Lung (tissue), 12 donors: ENCODE data around the gene ADAMTS2. TPM values are rescaled to one million over a fixed set of nuclear protein-coding genes. Genes with fewer than 3 reads are reported as not detected.

Source experiments
- ATAC-seq: fragments of 200-7000 bp; cut with Tn5 transposase; one replicate; pipeline ENCODE4 v1.9.1; 2020; ENCODE audit warnings: moderate number of reproducible peaks; ENCODE audit not compliant: insufficient read depth, low FRiP score
- DNase-seq, 3 donors: peaks; one replicate each; pipeline ENCODE4 v3.0.0-alpha.2; 2013 to 2017
- H3K27ac ChIP-seq, 2 donors: one replicate each; pipeline ENCODE4 v1.5.1; 2013; ENCODE audit warnings: mild to moderate bottlenecking in 2 of 2, moderate library complexity in 2 of 2, control low read depth in 1 of 2, inconsistent platforms in 1 of 2, low read depth in 1 of 2, low read length in 1 of 2
- H3K27me3 ChIP-seq, 3 donors: one replicate each; pipeline ENCODE4 v1.5.1; 2013; ENCODE audit warnings: low read length in 2 of 3; ENCODE audit not compliant: control insufficient read depth in 3 of 3, insufficient read depth in 3 of 3
- H3K36me3 ChIP-seq, 4 donors: one replicate each; pipeline ENCODE4 v1.5.1; 2013; ENCODE audit warnings: low read length in 4 of 4, mild to moderate bottlenecking in 1 of 4, moderate library complexity in 1 of 4; ENCODE audit not compliant: control insufficient read depth in 4 of 4, insufficient read depth in 4 of 4
- H3K4me1 ChIP-seq, 5 donors: one replicate each; pipeline ENCODE4 v1.5.1; 2013; ENCODE audit warnings: low read length in 5 of 5, mild to moderate bottlenecking in 2 of 5, moderate library complexity in 1 of 5; ENCODE audit not compliant: control insufficient read depth in 5 of 5, insufficient read depth in 5 of 5
- H3K4me3 ChIP-seq: one replicate; pipeline ENCODE4 v1.5.1; 2013; ENCODE audit warnings: mild to moderate bottlenecking, control low read depth, moderate library complexity
- H3K9ac ChIP-seq, 2 donors: one replicate each; pipeline ENCODE4 v1.5.1; 2013; ENCODE audit warnings: low read length in 2 of 2, control low read depth in 1 of 2; ENCODE audit not compliant: insufficient read depth in 1 of 2
- H3K9me3 ChIP-seq, 4 donors: one replicate each; pipeline ENCODE4 v1.5.1; 2013; ENCODE audit warnings: low read length in 3 of 4, mild to moderate bottlenecking in 1 of 4, moderate library complexity in 1 of 4; ENCODE audit not compliant: control insufficient read depth in 4 of 4, insufficient read depth in 3 of 4
- CTCF ChIP-seq: IDR thresholded peaks from 2 replicates; pipeline ENCODE4 v1.5.1; 2012; ENCODE audit warnings: mild to moderate bottlenecking; ENCODE audit errors: control extremely low read depth, extremely low read depth
- WGBS, 2 donors: extraction: QIAGEN DNeasy Blood & Tissue Kit; methylation state at CpG; one replicate each; pipeline ENCODE4 v1.1.7; 2013; 5-methylcytosine and 5-hydroxymethylcytosine counted together
- polyA plus RNA-seq, 2 donors: library from polyadenylated mRNA; stranded (reverse); fragments of 200-250 nt; gene quantifications; one replicate each; pipeline ENCODE4 v1.2.1, GENCODE V29; 2013
- total RNA-seq, 2 donors: library from RNA; depleted of rRNA in 1 of 2; stranded (reverse); fragments of >200 nt in 1 of 2; gene quantifications; one replicate each; pipeline ENCODE4 v1.2.1, GENCODE V29; 2014 to 2021
- donor health status: control.
- donor health status: control.
- donor health status: Bipolar disorder and iron deficiency.
- donor health status: healthy.
- donor health status: DM: yes; HTN: yes; CAD: no.

ADAMTS2 gene
- total and polyA plus RNA-seq, 4 donors = 9.3 to 45.5 (median 28.7) TPM

GRCh38 chr5:179263391-179264052 lies 81.7 kb downstream of the ADAMTS2 start:
- no peak for TF ChIP-seq CTCF
- 86 to 87% methylated on average over 23 of the region's 23 CpGs for WGBS, 2 donors
- H3K4me1 ChIP-seq = peaks cover 0 to 46% (median 23%) of the 10 kb centered on the region in 5 donors

GRCh38 chr5:179262126-179262920 lies 82.9 kb downstream of the ADAMTS2 start:
- DNase-seq (no peak), ATAC-seq (no peak)
- no peaks in the 10 kb centered on the region for H3K9me3 ChIP-seq
- 85 to 88% methylated on average over 30 of the region's 30 CpGs for WGBS, 2 donors
- H3K27ac ChIP-seq = no peak overlapping the region
- no peaks in the 10 kb centered on the region for H3K27me3 ChIP-seq
- no peak overlapping the region for H3K4me3 ChIP-seq
- no peak overlapping the region for H3K9ac ChIP-seq
- no peaks in the 10 kb centered on the region for H3K36me3 ChIP-seq
- peaks cover 0 to 35% (median 19%) of the 10 kb centered on the region in 5 donors for H3K4me1 ChIP-seq
- TF ChIP-seq CTCF = no peak

More at GRCh38 chr5:179263391-179264052, 81.7 kb downstream of the ADAMTS2 start:
- H3K27ac ChIP-seq = no peak overlapping the region
- no peak overlapping the region for H3K4me3 ChIP-seq
- H3K9ac ChIP-seq = no peak overlapping the region
- no peaks in the 10 kb centered on the region for H3K9me3 ChIP-seq
- H3K36me3 ChIP-seq = no peaks in the 10 kb centered on the region
- DNase-seq (no peak), ATAC-seq (no peak)
- H3K27me3 ChIP-seq = no peaks in the 10 kb centered on the region

DNA sequence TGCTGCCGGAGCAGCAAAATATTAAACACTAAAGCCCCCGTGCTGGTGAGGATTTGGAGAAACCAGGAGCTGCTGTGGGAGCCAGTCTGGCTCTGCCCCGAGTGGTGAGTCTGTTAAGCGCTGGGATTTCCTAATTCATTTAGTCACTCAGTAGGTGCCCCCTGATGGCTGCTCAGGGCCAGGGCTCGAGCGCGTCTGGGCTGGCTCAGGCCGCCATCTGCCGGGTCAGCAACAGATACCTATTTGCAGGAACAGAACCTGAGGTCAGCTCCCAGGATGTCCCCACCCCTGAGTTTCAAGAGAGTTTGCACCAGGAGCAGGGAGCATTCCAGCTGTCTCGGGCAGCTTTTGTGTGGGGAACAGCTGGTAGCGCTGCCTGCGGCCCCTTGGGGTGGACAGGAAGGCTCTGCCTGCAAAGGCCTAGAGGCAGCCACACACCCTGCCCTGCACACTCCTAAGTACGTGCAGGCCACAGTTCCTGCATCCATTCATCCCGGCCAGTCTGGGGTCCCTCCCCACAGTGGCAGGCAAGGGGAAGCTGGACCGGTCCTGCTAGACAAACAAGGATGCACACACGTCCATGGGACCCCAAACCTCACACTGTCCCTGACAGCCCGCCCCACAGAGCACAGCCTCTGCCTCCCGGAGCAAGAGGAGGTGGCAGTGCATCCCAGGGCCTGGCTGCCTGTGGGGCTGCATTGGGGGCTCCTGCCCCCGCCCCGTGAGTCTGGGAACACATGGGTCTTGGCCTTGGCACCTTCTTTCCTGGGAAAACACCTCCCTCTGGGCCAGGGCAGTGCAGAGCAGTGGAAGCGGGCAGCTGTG lies 83.7 kb downstream of the ADAMTS2 start:
- no peaks in the 10 kb centered on the region for H3K36me3 ChIP-seq
- H3K27ac ChIP-seq = no peak overlapping the region
- H3K4me3 ChIP-seq = no peak overlapping the region
- TF ChIP-seq CTCF = no peak
- H3K4me1 ChIP-seq = peaks cover 0 to 28% (median 13%) of the 10 kb centered on the region in 5 donors
- ATAC-seq (no peak), DNase-seq (peak; percentile 72 to 74 (median 74))
- H3K27me3 ChIP-seq = no peaks in the 10 kb centered on the region
- 61 to 62% methylated on average over 21 of the region's 21 CpGs for WGBS, 2 donors
- H3K9me3 ChIP-seq = no peaks in the 10 kb centered on the region
- no peak overlapping the region for H3K9ac ChIP-seq
